Upper lobe of left lung (tissue), 6 donors: Measurements from ENCODE around the gene SPINK14. TPM values are rescaled to one million over a fixed set of nuclear protein-coding genes. Genes with fewer than 3 reads are reported as not detected.

Source experiments
- ATAC-seq, 2 donors: fragments of 200-7000 bp; cut with Tn5 transposase; one replicate each; pipeline ENCODE4 v1.9.1; 2022; ENCODE audit warnings: mild to moderate bottlenecking in 2 of 2, moderate library complexity in 2 of 2; ENCODE audit not compliant: low FRiP score in 2 of 2
- DNase-seq, 2 donors: peaks; one replicate each; pipeline ENCODE4 v3.0.0-alpha.2; 2019 to 2020
- H3K27ac ChIP-seq, 4 donors: fragments of 200-600 bp; sonication (generic); one replicate each; pipeline ENCODE4 v1.5.1; 2016 to 2019
- H3K27me3 ChIP-seq, 4 donors: fragments of 200-600 bp; sonication (generic); one replicate each; pipeline ENCODE4 v1.5.1; 2017 to 2019
- H3K36me3 ChIP-seq, 4 donors: fragments of 200-600 bp; sonication (generic); one replicate each; pipeline ENCODE4 v1.5.1; 2016 to 2019
- H3K4me1 ChIP-seq, 4 donors: fragments of 200-600 bp; sonication (generic); one replicate each; pipeline ENCODE4 v1.5.1; 2018 to 2019
- H3K4me3 ChIP-seq, 4 donors: fragments of 200-600 bp; sonication (generic); one replicate each; pipeline ENCODE4 v1.5.1; 2017 to 2019; ENCODE audit warnings: mild to moderate bottlenecking in 2 of 4, moderate library complexity in 1 of 4
- H3K9me3 ChIP-seq, 4 donors: fragments of 200-600 bp; sonication (generic); one replicate each; pipeline ENCODE4 v1.5.1; 2018 to 2019
- CTCF ChIP-seq, 6 experiments: fragments of 450-650 bp in 4 of 6; fragments of 200-600 bp in 2 of 6; sonication (generic) in 2 of 6; IDR thresholded peaks; one replicate each; pipeline ENCODE4 v1.5.1; 2016 to 2019; ENCODE audit warnings: antibody characterized with exemption in 6 of 6
- EP300 ChIP-seq, 4 donors: sonication (generic); formaldehyde crosslinking; IDR thresholded peaks; one replicate each; pipeline ENCODE4 v1.5.1; 2017; ENCODE audit warnings: antibody characterized with exemption in 4 of 4, control low read depth in 2 of 4
- POLR2A ChIP-seq, 4 donors: fragments of 450-650 bp; IDR thresholded peaks; one replicate each; pipeline ENCODE4 v1.5.1; 2016 to 2017; ENCODE audit warnings: antibody characterized with exemption in 4 of 4, mild to moderate bottlenecking in 2 of 4
- POLR2AphosphoS5 ChIP-seq, 2 donors: sonication (generic); formaldehyde crosslinking; IDR thresholded peaks; one replicate each; pipeline ENCODE4 v1.5.1; 2017; ENCODE audit warnings: antibody characterized with exemption in 2 of 2
- WGBS, 2 donors: methylation state at CpG; one replicate each; pipeline ENCODE4 v1.1.5; 2017 to 2018; 5-methylcytosine and 5-hydroxymethylcytosine counted together
- small RNA-seq, 4 donors: library from RNA; depleted of rRNA; stranded (forward); fragments of <200 nt; gene quantifications; one replicate each; pipeline ENCODE3, GENCODE V24; 2016
- total RNA-seq, 6 donors: library from RNA; depleted of rRNA in 4 of 6; stranded (reverse); fragments of >200 nt in 4 of 6; gene quantifications; one replicate each; pipeline versions ENCODE4 v1.1.0 to v1.2.1, GENCODE V29; 2016 to 2021
- donor health status: DM: no; HTN: no; CAD: no; lungs with moderate emphysema.
- donor health status: DM: no; HTN: yes; CAD: no; lungs with severe emphysema.

The SPINK14 gene
- total RNA-seq, 6 donors from 2014 or later = not detected

GRCh38 chr5:148214665-148215185, 46.4 kb downstream of the SPINK14 start:
- H3K4me3 ChIP-seq = no peak overlapping the region
- TF ChIP-seq POLR2AphosphoS5 (IDR thresholded peaks at IDR 0.05) (no peak), CTCF (IDR thresholded peaks at IDR 0.05) (no peak), EP300 (IDR thresholded peaks at IDR 0.05) (no peak), POLR2A (IDR thresholded peaks at IDR 0.05) (no peak)
- H3K27me3 ChIP-seq = no peaks in the 10 kb centered on the region
- H3K36me3 ChIP-seq = no peaks in the 10 kb centered on the region
- no peaks in the 10 kb centered on the region for H3K9me3 ChIP-seq
- DNase-seq (no peak), ATAC-seq (no peak)
- no peaks in the 10 kb centered on the region for H3K4me1 ChIP-seq
- 68 to 75% methylated on average over 1 of the region's 1 CpG for WGBS, 2 donors
- H3K27ac ChIP-seq = no peak overlapping the region

GRCh38 chr5:148221508-148221907, 53.2 kb downstream of the SPINK14 start:
- no peak for TF ChIP-seq POLR2AphosphoS5 (IDR thresholded peaks at IDR 0.05)
- TF ChIP-seq POLR2A (IDR thresholded peaks at IDR 0.05) = no peak
- Histone ChIP-seq H3K4me3 (no peak overlapping the region), H3K36me3 (no peaks in the 10 kb centered on the region), H3K9me3 (no peaks in the 10 kb centered on the region), H3K27me3 (no peaks in the 10 kb centered on the region), H3K4me1 (no peaks in the 10 kb centered on the region), H3K27ac (no peak overlapping the region)
- no peak for DNase-seq
- WGBS, 2 donors = 78 to 79% methylated on average over 6 of the region's 6 CpGs
- no peak for ATAC-seq

- no peaks in the 10 kb centered on the region for H3K27me3 ChIP-seq
These were observed 55.9 kb downstream of the SPINK14 start for GRCh38 chr5:148224117-148224742.

More at GRCh38 chr5:148224117-148224742, 55.9 kb downstream of the SPINK14 start:
- TF ChIP-seq POLR2A (IDR thresholded peaks at IDR 0.05) = no peak
- TF ChIP-seq EP300 (IDR thresholded peaks at IDR 0.05) = no peak
- no peak for TF ChIP-seq POLR2AphosphoS5 (IDR thresholded peaks at IDR 0.05)
- no peak for TF ChIP-seq CTCF (IDR thresholded peaks at IDR 0.05)
- Histone ChIP-seq H3K36me3 (no peaks in the 10 kb centered on the region), H3K27ac (no peak overlapping the region), H3K4me1 (no peaks in the 10 kb centered on the region), H3K4me3 (no peak overlapping the region), H3K9me3 (no peaks in the 10 kb centered on the region)
- ATAC-seq = no peak
- no peak for DNase-seq
- WGBS, 2 donors = 79 to 80% methylated on average over 2 of the region's 2 CpGs

Small RNA genes within 50 kb of the gene (small RNA-seq; reads per million reads assigned to genes)
- 0 reads per million in 4 donors for gene HMGN1P16

Other genes with a start within 250 kb of the SPINK14 start
- 1 to 10 TPM in 5 of 6 donors, under 1 TPM in 1; 0.91 to 6.2 (median 2.7) TPM for gene SPINK5, start 104.6 kb upstream of the SPINK14 start, total RNA-seq
- gene SPINK6, start 34.5 kb downstream of the SPINK14 start, total RNA-seq = not detected
- not detected for gene MARCOL, start 70.0 kb downstream of the SPINK14 start, total RNA-seq
- gene SPINK13, start 100.2 kb downstream of the SPINK14 start, total RNA-seq = not detected
- not detected for gene SPINK7, start 143.9 kb downstream of the SPINK14 start, total RNA-seq
- gene SPINK9, start 167.0 kb downstream of the SPINK14 start, total RNA-seq = not detected
- gene FBXO38, start 215.4 kb downstream of the SPINK14 start, total RNA-seq = 100 to 1,000 TPM in 2 of 6 donors, 10 to 100 TPM in 4; 33.0 to 103 (median 61.6) TPM